NCI-H226 (cell line): ENCODE data around the gene C1QB.
"Not testable (repeated sequence)": the region's sequence is repeated elsewhere in the genome, so short reads cannot be mapped to it uniquely, and the experiment has no call there.

ENCODE experiments used
- DNase-seq: peaks from one replicate; pipeline ENCODE4 v3.0.0-alpha.2; 2015

Gene C1QB

GRCh38 chr1:22666412-22666811, 13.4 kb downstream of the C1QB start:
- DNase-seq, result no peak

DNA sequence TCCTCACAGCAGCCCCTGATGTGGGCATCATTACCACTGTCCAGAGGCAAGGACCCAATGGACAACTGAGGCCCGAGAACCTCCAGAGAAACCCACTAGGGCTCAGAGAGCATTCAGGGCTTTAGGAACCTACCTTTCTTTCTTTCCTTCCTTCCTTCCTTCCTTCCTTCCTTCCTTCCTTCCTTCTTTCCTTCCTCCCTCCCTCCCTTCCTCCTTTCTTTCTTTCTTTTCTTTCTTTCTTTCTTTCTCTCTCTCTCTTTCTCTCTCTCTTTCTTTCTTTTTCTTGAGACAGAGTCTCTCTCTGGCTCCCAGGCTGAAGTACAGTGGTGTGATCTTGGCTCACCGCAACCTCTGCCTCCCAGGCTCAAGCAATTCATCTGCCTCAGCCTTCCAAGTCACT, 15.8 kb downstream of the C1QB start:
- not testable (repeated sequence) for DNase-seq

GRCh38 chr1:22670352-22670975, 17.4 kb downstream of the C1QB start:
- no peak for DNase-seq

DNA sequence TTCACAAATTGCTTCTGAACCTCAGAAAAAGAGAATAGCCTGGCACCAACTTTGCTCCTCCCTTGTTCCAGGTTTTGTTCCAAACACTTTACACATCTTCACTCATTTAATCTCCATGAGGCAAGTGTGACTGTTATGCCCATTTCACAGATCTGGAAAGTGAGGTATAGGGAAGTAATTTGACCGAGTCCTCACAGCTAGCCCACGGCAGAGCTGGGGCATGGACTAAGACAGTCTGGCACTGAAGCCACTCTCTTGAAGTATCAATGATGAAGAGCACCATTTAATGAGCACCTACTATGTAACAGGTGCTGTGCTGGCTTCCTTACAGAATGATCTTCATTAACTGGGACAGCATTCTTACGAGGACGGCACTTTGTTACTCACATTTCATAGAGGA, 19.0 kb downstream of the C1QB start:
- DNase-seq, result no peak

- peak; percentile 43 for DNase-seq
Observed at GRCh38 chr1:22673486-22674409, 20.7 kb downstream of the C1QB start.

DNA sequence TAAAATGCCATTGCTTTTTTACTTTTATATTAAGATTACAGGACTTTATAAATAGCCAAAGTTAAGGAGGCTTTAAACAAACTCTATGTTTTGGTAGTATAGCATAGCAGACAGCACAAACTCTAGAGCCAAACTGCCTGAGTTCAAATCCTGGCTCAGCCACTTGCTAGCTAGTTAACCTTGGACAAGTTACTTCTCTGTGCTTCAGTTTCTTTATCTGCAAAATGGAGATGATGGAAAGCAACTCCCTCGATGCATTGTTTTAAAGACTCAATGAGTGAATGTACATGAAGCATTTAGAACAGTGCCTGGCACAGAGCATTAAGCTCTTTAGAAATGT, 21.3 kb downstream of the C1QB start:
- DNase-seq, result no peak

DNA sequence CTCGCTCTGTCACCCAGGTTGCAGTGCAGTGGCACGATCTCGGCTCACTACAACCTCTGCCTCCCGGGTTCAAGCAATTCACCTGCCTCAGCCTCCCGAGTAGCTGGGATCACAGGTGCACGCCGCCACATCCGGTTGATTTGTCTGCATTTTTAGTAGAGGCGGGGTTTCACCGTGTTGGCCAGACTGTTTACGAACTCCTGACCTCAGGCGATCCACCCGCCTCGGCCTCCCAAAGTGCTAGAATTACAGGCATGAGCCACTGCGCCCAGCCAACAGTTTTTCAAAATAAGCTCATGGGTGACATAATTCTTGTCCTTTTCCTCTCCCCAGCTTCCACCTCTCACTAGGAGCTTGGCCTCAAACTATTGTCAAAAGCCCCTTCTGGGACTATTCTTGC, 23.1 kb downstream of the C1QB start:
- not testable (repeated sequence) for DNase-seq

- DNase-seq, result no peak
Observed at GRCh38 chr1:22676916-22677583, 24.0 kb downstream of the C1QB start.

- no peak for DNase-seq
Observed at GRCh38 chr1:22677931-22678896, 25.2 kb downstream of the C1QB start.

GRCh38 chr1:22680726-22681125, 27.7 kb downstream of the C1QB start:
- no peak for DNase-seq

DNA sequence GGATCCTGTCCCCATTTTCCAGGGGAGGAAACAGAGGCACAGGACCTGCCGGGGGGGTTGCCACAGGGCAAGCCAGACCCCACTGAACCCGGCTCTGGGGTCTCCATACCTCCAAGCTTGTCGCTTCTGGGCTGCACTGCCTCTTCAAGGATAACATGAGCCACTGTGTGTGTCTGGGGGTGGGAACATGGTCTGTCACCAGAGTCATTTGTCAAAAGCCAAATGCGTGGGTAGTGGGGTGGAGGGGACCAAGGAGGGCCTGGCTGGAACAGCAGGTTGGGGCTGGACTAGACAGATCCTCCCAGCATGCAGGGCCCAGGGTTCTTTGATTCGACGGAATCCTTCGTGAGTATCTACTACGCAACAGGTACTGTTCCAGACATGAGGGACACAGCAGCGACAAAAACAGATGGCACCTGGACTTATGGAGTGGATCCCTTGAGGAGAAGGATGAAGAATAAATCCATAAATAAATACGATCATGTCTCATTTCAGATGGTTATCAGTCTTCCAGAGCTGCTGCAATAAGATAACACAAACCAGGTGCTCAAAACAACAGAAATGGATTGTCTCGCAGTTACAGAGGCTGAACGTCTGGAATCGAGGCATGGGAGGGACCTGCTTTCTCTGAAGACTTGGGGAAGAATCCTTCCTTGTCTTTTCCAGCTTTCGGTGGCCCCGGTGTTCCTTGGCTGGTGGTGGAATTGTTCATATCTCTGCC, 28.7 kb downstream of the C1QB start:
- DNase-seq, result no peak

- DNase-seq, result no peak
Observed at GRCh38 chr1:22683547-22683946, 30.5 kb downstream of the C1QB start.

- DNase-seq, result peak; percentile 69
Observed at GRCh38 chr1:22685591-22686059, 32.6 kb downstream of the C1QB start.

DNA sequence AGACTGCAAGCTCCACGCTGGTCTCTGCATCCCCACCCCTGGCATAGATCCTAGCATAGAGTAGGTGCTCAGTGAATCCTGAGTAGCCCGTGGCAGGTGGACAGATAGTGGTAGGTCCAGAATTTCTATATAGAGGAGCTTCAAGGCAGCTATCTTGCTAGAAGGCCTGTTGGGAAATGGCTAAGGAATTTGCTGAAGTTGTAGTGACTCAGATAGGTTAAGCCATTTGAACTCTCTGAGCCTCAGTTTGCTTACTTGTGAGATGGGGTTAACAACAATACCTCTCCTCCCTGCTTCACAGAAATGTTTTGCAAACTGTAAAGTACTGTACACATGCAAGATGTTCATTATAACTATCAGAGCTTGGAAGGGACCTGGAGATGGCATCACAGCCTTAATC, 34.2 kb downstream of the C1QB start:
- peak; percentile 25 for DNase-seq

- DNase-seq, result no peak
Observed at GRCh38 chr1:22688466-22688865, 35.4 kb downstream of the C1QB start.

DNA sequence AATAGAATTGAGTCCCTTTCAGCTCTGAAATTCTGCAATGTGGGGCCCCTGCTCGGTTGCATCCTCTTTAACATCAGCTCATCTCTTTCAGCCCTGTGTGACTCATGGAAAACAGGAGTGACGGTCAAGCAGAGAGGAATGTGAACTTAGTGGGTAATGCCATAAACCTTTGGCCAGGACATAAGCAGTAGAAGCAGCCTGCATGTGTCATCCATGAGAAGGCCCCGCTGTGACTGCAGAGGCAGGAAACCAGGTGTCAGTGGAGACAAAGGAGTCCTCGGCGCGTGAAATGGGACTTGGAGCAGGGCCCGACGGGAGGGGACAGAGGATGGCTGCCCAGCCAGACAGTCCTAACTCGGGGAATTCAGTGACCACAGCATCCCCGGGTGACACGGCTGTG, 36.5 kb downstream of the C1QB start:
- peak; percentile 76 for DNase-seq

- no peak for DNase-seq
Observed at GRCh38 chr1:22691031-22691753, 38.2 kb downstream of the C1QB start.

DNA sequence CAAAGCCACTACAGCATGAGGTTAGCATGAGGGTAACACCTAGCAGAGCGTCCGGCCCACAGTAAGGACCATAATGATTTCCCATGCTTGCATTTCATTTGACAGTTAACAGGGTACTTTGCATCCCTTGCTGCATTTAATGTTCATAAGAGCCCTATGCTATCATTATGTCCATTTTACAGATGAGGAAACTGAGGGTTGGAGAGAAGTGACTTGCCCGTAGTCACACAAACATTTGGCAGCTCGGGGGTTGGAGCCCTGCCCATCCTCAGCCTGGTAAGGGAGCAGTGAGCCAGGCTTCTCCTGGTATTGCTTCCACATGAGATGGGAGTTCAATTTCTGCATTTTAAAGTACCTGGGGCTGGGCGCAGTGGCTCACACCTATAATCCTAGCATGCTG, 41.1 kb downstream of the C1QB start:
- no peak for DNase-seq

DNA sequence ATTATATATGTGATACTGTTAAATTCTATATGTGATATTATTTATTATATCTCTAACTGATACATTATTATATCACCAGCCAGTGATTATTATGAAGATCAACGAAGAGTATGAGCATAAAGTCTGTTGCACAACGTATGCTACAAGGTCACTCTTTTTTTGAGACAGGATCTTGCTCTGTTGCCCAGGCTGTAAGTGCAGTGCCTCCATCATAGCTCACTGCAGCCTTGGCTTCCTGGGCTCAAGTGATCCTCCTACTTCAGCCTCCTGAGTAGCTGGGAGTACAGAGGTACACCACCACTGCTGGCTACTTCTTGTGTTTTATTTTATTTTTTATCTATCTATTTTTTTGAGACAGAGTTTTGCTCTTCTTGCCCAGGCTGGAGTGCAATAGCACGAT, 43.6 kb downstream of the C1QB start:
- DNase-seq, result no peak

GRCh38 chr1:22697980-22698379, 44.9 kb downstream of the C1QB start:
- no peak for DNase-seq
